DMS 273 (cell line): ENCODE measurements around the gene GDPD3.
A peak's percentile ranks its signal among the peaks of the same experiment; 100 is the strongest.
"Not testable (repeated sequence)": the region's sequence is repeated elsewhere in the genome, so short reads cannot be mapped to it uniquely, and the experiment has no call there.

Experiments used
- DNase-seq: peaks from one replicate; lab custom pipeline; 2025; ENCODE audit not compliant: unreplicated experiment; lab: John Stamatoyannopoulos, UW

Gene GDPD3

GRCh38 chr16:30124985-30125379, 11.6 kb upstream of the GDPD3 start:
- no peak for DNase-seq

GRCh38 chr16:30122604-30123160, 9.3 kb upstream of the GDPD3 start:
- peak; percentile 60 for DNase-seq

GRCh38 chr16:30121741-30122571, 8.6 kb upstream of the GDPD3 start:
- no peak for DNase-seq

GRCh38 chr16:30120340-30121105, 7.2 kb upstream of the GDPD3 start:
- DNase-seq: no peak

- peak; percentile 31 for DNase-seq
These were observed 6.1 kb upstream of the GDPD3 start for GRCh38 chr16:30119428-30119827.

- no peak for DNase-seq
These were observed 4.4 kb upstream of the GDPD3 start for GRCh38 chr16:30117768-30118167.

- DNase-seq: no peak
These were observed 3.2 kb upstream of the GDPD3 start for GRCh38 chr16:30116291-30117207.

- DNase-seq: no peak
These were observed 1.9 kb upstream of the GDPD3 start for GRCh38 chr16:30115238-30115637.

- DNase-seq: not testable (repeated sequence)
These were observed 1.5 kb upstream of the GDPD3 start for GRCh38 chr16:30114833-30115232.

- DNase-seq: no peak
These were observed 1.1 kb upstream of the GDPD3 start for GRCh38 chr16:30114411-30114810.

- no peak for DNase-seq
These were observed 485 bp upstream of the GDPD3 start for GRCh38 chr16:30113711-30114333.

- peak; percentile 54 for DNase-seq
These were observed 923 bp downstream of the GDPD3 start for GRCh38 chr16:30112197-30113030.

GRCh38 chr16:30110661-30111060, 2.7 kb downstream of the GDPD3 start:
- DNase-seq: peak; percentile 57

GRCh38 chr16:30108059-30108850, 5.1 kb downstream of the GDPD3 start:
- DNase-seq: no peak

- no peak for DNase-seq
These were observed 8.8 kb downstream of the GDPD3 start for GRCh38 chr16:30104492-30104891.

GRCh38 chr16:30104090-30104489, 9.2 kb downstream of the GDPD3 start:
- DNase-seq: no peak

GRCh38 chr16:30096862-30097563, 16.3 kb downstream of the GDPD3 start:
- DNase-seq: no peak
